Stimulated activated CD8-positive, alpha-beta memory T cell treated with anti-CD3 and anti-CD28 coated beads, Interleukin-7, amount 100 ng/mL, for 4 hours (primary cell): ENCODE results near the gene ARHGAP4.

ENCODE experiments used
- DNase-seq, 2 donors: peaks; one replicate each; pipeline ENCODE4 v3.0.0-alpha.2; 2020; ENCODE audit warnings: low read depth in 2 of 2

Gene ARHGAP4

GRCh38 chrX:153882086-153882498 lies 44.0 kb downstream of the ARHGAP4 start:
- no peak for DNase-seq

- no peak for DNase-seq
Observed at GRCh38 chrX:153881281-153881680, 44.8 kb downstream of the ARHGAP4 start.

GRCh38 chrX:153880440-153880815 lies 45.6 kb downstream of the ARHGAP4 start:
- no peak for DNase-seq

GRCh38 chrX:153879741-153880439 lies 46.2 kb downstream of the ARHGAP4 start:
- DNase-seq = no peak

- no peak for DNase-seq
Observed at GRCh38 chrX:153878969-153879653, 47.0 kb downstream of the ARHGAP4 start.

- DNase-seq = no peak
Observed at GRCh38 chrX:153878345-153878744, 47.7 kb downstream of the ARHGAP4 start.

GRCh38 chrX:153877571-153878261 lies 48.3 kb downstream of the ARHGAP4 start:
- DNase-seq = no peak

GRCh38 chrX:153876112-153876491 lies 50.0 kb downstream of the ARHGAP4 start:
- DNase-seq = no peak

GRCh38 chrX:153875391-153876111 lies 50.5 kb downstream of the ARHGAP4 start:
- DNase-seq = peak; percentile 9 to 42

GRCh38 chrX:153874366-153875125 lies 51.5 kb downstream of the ARHGAP4 start:
- no peak for DNase-seq

- no peak for DNase-seq
Observed at GRCh38 chrX:153874085-153874365, 52.0 kb downstream of the ARHGAP4 start.

GRCh38 chrX:153873282-153874084 lies 52.6 kb downstream of the ARHGAP4 start:
- no peak for DNase-seq

GRCh38 chrX:153871946-153872878 lies 53.9 kb downstream of the ARHGAP4 start:
- DNase-seq = no peak

GRCh38 chrX:153871451-153871850 lies 54.6 kb downstream of the ARHGAP4 start:
- no peak for DNase-seq

GRCh38 chrX:153870791-153871360 lies 55.2 kb downstream of the ARHGAP4 start:
- no peak for DNase-seq

GRCh38 chrX:153870288-153870690 lies 55.8 kb downstream of the ARHGAP4 start:
- no peak for DNase-seq

- no peak for DNase-seq
Observed at GRCh38 chrX:153869473-153870287, 56.4 kb downstream of the ARHGAP4 start.
